Measurements from ENCODE around the gene TCL1B.

The TCL1B gene

GRCh38 chr14:95679148-95679815 lies 6.9 kb upstream of the TCL1B start:
- DNase-seq (ENCODE audit: low read depth): no peak
- no peak for TF ChIP-seq CTCF (IDR thresholded peaks at IDR 0.05; ENCODE audit: low read depth, low read length, missing control alignments)
- H3K4me3 ChIP-seq (ENCODE audit: low read depth, low read length): no peak overlapping the region

- DNase-seq (ENCODE audit: low read depth): no peak
- TF ChIP-seq CTCF (IDR thresholded peaks at IDR 0.05; ENCODE audit: low read depth, low read length, missing control alignments): peak; percentile 39
- no peak overlapping the region for H3K4me3 ChIP-seq (ENCODE audit: low read depth, low read length)
Measured at GRCh38 chr14:95679998-95680735, 6.1 kb upstream of the TCL1B start.

- no peak for TF ChIP-seq CTCF (IDR thresholded peaks at IDR 0.05; ENCODE audit: low read depth, low read length, missing control alignments)
- H3K4me3 ChIP-seq (ENCODE audit: low read depth, low read length): no peak overlapping the region
- DNase-seq (ENCODE audit: low read depth): no peak
Measured at GRCh38 chr14:95681153-95681552, 5.1 kb upstream of the TCL1B start.

GRCh38 chr14:95683793-95684192 lies 2.4 kb upstream of the TCL1B start:
- DNase-seq (ENCODE audit: low read depth): no peak
- peak; percentile 97 for TF ChIP-seq CTCF (IDR thresholded peaks at IDR 0.05; ENCODE audit: low read depth, low read length, missing control alignments)
- no peak overlapping the region for H3K4me3 ChIP-seq (ENCODE audit: low read depth, low read length)

- no peak overlapping the region for H3K4me3 ChIP-seq (ENCODE audit: low read depth, low read length)
- TF ChIP-seq CTCF (IDR thresholded peaks at IDR 0.05; ENCODE audit: low read depth, low read length, missing control alignments): no peak
- no peak for DNase-seq (ENCODE audit: low read depth)
Measured at GRCh38 chr14:95686935-95687334, 709 bp downstream of the TCL1B start.

- H3K4me3 ChIP-seq (ENCODE audit: low read depth, low read length): no peak overlapping the region
- TF ChIP-seq CTCF (IDR thresholded peaks at IDR 0.05; ENCODE audit: low read depth, low read length, missing control alignments): no peak
- no peak for DNase-seq (ENCODE audit: low read depth)
Measured at GRCh38 chr14:95689441-95689840, 3.2 kb downstream of the TCL1B start.
